ENCODE data around the gene FABP6. TPM values are rescaled to one million over a fixed set of nuclear protein-coding genes. Genes with fewer than 3 reads are reported as not detected.

FABP6 gene
- total RNA-seq, 1 donor from 2014 or later = 0.85 TPM

DNA sequence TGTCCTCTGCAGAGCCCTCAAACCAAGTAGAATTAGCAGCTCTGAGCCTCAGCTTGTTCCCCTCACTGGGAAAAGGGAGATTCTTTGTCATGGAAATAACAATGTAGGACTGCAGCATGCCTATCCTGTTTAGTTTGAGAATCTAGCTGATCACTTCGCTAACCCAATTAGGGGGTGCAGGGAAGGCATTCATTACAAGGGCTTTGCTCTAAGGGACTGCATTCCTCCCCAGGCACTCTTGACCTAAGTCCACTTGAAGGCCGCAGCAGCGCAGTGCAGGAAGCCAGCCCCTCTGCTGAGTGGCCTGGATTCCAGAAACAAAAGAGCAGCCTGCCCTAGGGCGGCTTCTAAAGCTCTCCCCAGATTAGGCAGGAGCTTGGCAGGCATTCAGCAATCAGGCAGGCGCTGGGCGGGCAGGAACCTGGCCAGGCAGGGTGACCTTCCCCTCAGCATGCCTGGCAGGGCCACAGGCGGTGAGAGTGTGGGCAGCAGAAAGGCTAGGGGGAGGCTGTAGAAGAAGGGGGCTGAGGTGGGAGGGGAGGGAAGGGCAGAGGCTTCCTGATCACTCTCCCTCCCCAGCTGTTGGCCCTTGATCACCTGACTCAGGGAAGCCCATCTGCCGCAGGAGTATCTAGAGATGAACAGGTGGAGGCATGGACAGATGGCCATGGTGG, 58.2 kb downstream of the FABP6 start:
- H3K27ac Mint-ChIP-seq = peak overlapping the region; percentile 79
- no peaks in the 10 kb centered on the region for H3K9me3 Mint-ChIP-seq
- TF ChIP-seq, protein P1, sequence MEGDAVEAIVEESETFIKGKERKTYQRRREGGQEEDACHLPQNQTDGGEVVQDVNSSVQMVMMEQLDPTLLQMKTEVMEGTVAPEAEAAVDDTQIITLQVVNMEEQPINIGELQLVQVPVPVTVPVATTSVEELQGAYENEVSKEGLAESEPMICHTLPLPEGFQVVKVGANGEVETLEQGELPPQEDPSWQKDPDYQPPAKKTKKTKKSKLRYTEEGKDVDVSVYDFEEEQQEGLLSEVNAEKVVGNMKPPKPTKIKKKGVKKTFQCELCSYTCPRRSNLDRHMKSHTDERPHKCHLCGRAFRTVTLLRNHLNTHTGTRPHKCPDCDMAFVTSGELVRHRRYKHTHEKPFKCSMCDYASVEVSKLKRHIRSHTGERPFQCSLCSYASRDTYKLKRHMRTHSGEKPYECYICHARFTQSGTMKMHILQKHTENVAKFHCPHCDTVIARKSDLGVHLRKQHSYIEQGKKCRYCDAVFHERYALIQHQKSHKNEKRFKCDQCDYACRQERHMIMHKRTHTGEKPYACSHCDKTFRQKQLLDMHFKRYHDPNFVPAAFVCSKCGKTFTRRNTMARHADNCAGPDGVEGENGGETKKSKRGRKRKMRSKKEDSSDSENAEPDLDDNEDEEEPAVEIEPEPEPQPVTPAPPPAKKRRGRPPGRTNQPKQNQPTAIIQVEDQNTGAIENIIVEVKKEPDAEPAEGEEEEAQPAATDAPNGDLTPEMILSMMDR (conservative IDR thresholded peaks at IDR 0.05) = no peak
- no peaks in the 10 kb centered on the region for H3K36me3 Mint-ChIP-seq
- H3K4me3 Mint-ChIP-seq = peak overlapping the region; percentile 44
- DNase-seq (ENCODE audit: extremely low spot score, unreplicated experiment) = no peak
- H3K4me1 Mint-ChIP-seq (ENCODE audit: unreplicated experiment) = peaks cover 20% of the 10 kb centered on the region
- no peaks in the 10 kb centered on the region for H3K27me3 Mint-ChIP-seq

Other genes with a start within 250 kb of the FABP6 start
- 34.6 and 43.1 TPM in 2 replicates for gene TTC1, start 220.4 kb upstream of the FABP6 start, total RNA-seq (ENCODE audit: low replicate concordance)
- gene PWWP2A, start 110.1 kb upstream of the FABP6 start, total RNA-seq (ENCODE audit: low replicate concordance) = 28.8 and 29.2 TPM in 2 replicates
- 7.2 and 16.6 TPM in 2 replicates for gene CCNJL, start 83.1 kb downstream of the FABP6 start, total RNA-seq (ENCODE audit: low replicate concordance)
- 0.21 and 0.31 TPM in 2 replicates for gene C1QTNF2, start 141.1 kb downstream of the FABP6 start, total RNA-seq (ENCODE audit: low replicate concordance)
- gene FAM200C, start 170.5 kb downstream of the FABP6 start, total RNA-seq (ENCODE audit: low replicate concordance) = 6.2 and 8.1 TPM in 2 replicates
- 37.7 and 45.7 TPM in 2 replicates for gene SLU7, start 189.6 kb downstream of the FABP6 start, total RNA-seq (ENCODE audit: low replicate concordance)
- gene PTTG1, start 192.3 kb downstream of the FABP6 start, total RNA-seq (ENCODE audit: low replicate concordance) = 34.5 and 100 TPM in 2 replicates

All from type B pancreatic cell (in vitro differentiated cells).